Measurements from ENCODE around the gene WDR5. TPM values are rescaled to one million over a fixed set of nuclear protein-coding genes. Genes with fewer than 3 reads are reported as not detected.

The WDR5 gene
- total and polyA plus RNA-seq, 2 experiments from 2014 or later: 19.8 to 20.2 TPM

GRCh38 chr9:134127065-134127580, 8.8 kb upstream of the WDR5 start:
- H3K4me2 ChIP-seq: no peak overlapping the region
- no peaks in the 10 kb centered on the region for H3K79me2 ChIP-seq
- no peaks in the 10 kb centered on the region for H3K36me3 ChIP-seq (replicated peaks; ENCODE audit: insufficient read depth, low read depth)
- H3K4me1 ChIP-seq (ENCODE audit: insufficient read depth): peaks cover 9% of the 10 kb centered on the region
- no peaks in the 10 kb centered on the region for H3K9me2 ChIP-seq (replicated peaks; ENCODE audit: insufficient read depth)
- H3K27me3 ChIP-seq: no peaks in the 10 kb centered on the region
- TF ChIP-seq EZH2 (IDR thresholded peaks at IDR 0.05; ENCODE audit: borderline replicate concordance) (no peak), CTCF (IDR thresholded peaks at IDR 0.05; ENCODE audit: poor library complexity) (no peak), EZH2phosphoT487 (IDR thresholded peaks at IDR 0.05; ENCODE audit: low read depth, severe bottlenecking, unreplicated experiment) (no peak)
- no peaks in the 10 kb centered on the region for H3K9me3 ChIP-seq (ENCODE audit: low read depth)
- no peak overlapping the region for H3K27ac ChIP-seq
- WGBS (ENCODE audit: low lambda C conversion rate, missing lambda C conversion rate): 93% methylated on average over 10 of the region's 13 CpGs
- no peaks in the 10 kb centered on the region for H4K20me1 ChIP-seq (ENCODE audit: insufficient read depth, poor library complexity, severe bottlenecking)
- no peak for DNase-seq (ENCODE audit: low spot score)
- no peak overlapping the region for H2AFZ ChIP-seq
- no peak overlapping the region for H3K4me3 ChIP-seq

GRCh38 chr9:134127616-134128015, 8.3 kb upstream of the WDR5 start:
- Histone ChIP-seq H3K36me3 (replicated peaks; ENCODE audit: insufficient read depth, low read depth) (no peaks in the 10 kb centered on the region), H3K27ac (no peak overlapping the region), H3K9me3 (ENCODE audit: low read depth) (no peaks in the 10 kb centered on the region), H2AFZ (no peak overlapping the region), H4K20me1 (ENCODE audit: insufficient read depth, poor library complexity, severe bottlenecking) (no peaks in the 10 kb centered on the region), H3K4me1 (ENCODE audit: insufficient read depth) (peaks cover 9% of the 10 kb centered on the region), H3K9me2 (replicated peaks; ENCODE audit: insufficient read depth) (no peaks in the 10 kb centered on the region), H3K4me3 (no peak overlapping the region), H3K27me3 (no peaks in the 10 kb centered on the region), H3K4me2 (no peak overlapping the region), H3K79me2 (no peaks in the 10 kb centered on the region)
- WGBS (ENCODE audit: low lambda C conversion rate, missing lambda C conversion rate): 88% methylated on average over 12 of the region's 12 CpGs
- TF ChIP-seq EZH2 (IDR thresholded peaks at IDR 0.05; ENCODE audit: borderline replicate concordance) (no peak), CTCF (IDR thresholded peaks at IDR 0.05; ENCODE audit: poor library complexity) (no peak), EZH2phosphoT487 (IDR thresholded peaks at IDR 0.05; ENCODE audit: low read depth, severe bottlenecking, unreplicated experiment) (no peak)
- DNase-seq (ENCODE audit: low spot score): no peak

- no peak overlapping the region for H2AFZ ChIP-seq
- H3K9me3 ChIP-seq (ENCODE audit: low read depth): no peaks in the 10 kb centered on the region
- TF ChIP-seq EZH2phosphoT487 (IDR thresholded peaks at IDR 0.05; ENCODE audit: low read depth, severe bottlenecking, unreplicated experiment): no peak
- TF ChIP-seq CTCF (IDR thresholded peaks at IDR 0.05; ENCODE audit: poor library complexity): no peak
- TF ChIP-seq EZH2 (IDR thresholded peaks at IDR 0.05; ENCODE audit: borderline replicate concordance): no peak
- no peak overlapping the region for H3K4me2 ChIP-seq
- whole genome bisulfite sequencing (ENCODE audit: low lambda C conversion rate, missing lambda C conversion rate): 89% methylated on average over 38 of the region's 38 CpGs
- DNase-seq (ENCODE audit: low spot score): peak; percentile 3
- no peaks in the 10 kb centered on the region for H4K20me1 ChIP-seq (ENCODE audit: insufficient read depth, poor library complexity, severe bottlenecking)
- no peak overlapping the region for H3K27ac ChIP-seq
- H3K27me3 ChIP-seq: no peaks in the 10 kb centered on the region
- no peaks in the 10 kb centered on the region for H3K36me3 ChIP-seq (replicated peaks; ENCODE audit: insufficient read depth, low read depth)
- H3K79me2 ChIP-seq: no peaks in the 10 kb centered on the region
- no peak overlapping the region for H3K4me3 ChIP-seq
- no peaks in the 10 kb centered on the region for H3K9me2 ChIP-seq (replicated peaks; ENCODE audit: insufficient read depth)
- H3K4me1 ChIP-seq (ENCODE audit: insufficient read depth): peaks cover 9% of the 10 kb centered on the region
These were observed 6.9 kb upstream of the WDR5 start for GRCh38 chr9:134128727-134129679.

Data from hepatocyte (in vitro differentiated cells).